HEK293 (cell line): ENCODE data around the gene CRTC2.

ENCODE experiments used
- CTCF ChIA-PET: fragments of 350-600 bp; formaldehyde crosslinking; extraction: SDS; loops from one replicate; lab custom pipeline; 2021; ENCODE audit warnings: antibody characterized with exemption; lab: Yijun Ruan, JAX
- POLR2A ChIA-PET: fragments of 300-600 bp; formaldehyde crosslinking; extraction: SDS; loops from one replicate; lab custom pipeline; 2020; ENCODE audit warnings: antibody characterized with exemption, inconsistent platforms; lab: Yijun Ruan, JAX
- H3K27ac ChIP-seq: fragments of 200-500 bp; sonication (Bioruptor generic); 2 replicates; pipeline ENCODE4 v1.5.1; 2014; ENCODE audit warnings: low read depth, low read length, control low read depth, inconsistent platforms; ENCODE audit errors: extremely low read depth
- H3K36me3 ChIP-seq, 2 experiments: fragments of 200-500 bp in 1 of 2; sonication (Bioruptor generic) in 1 of 2; 1 replicate in 1 of 2; 2 replicates in 1 of 2; pipeline ENCODE4 v1.5.1; 2014 to 2017; ENCODE audit warnings: inconsistent platforms in 2 of 2, low read length in 2 of 2; ENCODE audit not compliant: control insufficient read depth in 2 of 2, insufficient read depth in 1 of 2
- H3K4me1 ChIP-seq: fragments of 200-500 bp; sonication (Bioruptor generic); 2 replicates; pipeline ENCODE4 v1.5.1; 2014; ENCODE audit warnings: mild to moderate bottlenecking, low read length, inconsistent platforms; ENCODE audit not compliant: control insufficient read depth, insufficient read depth
- H3K4me3 ChIP-seq: 2 replicates; pipeline ENCODE4 v1.5.1; 2011; ENCODE audit warnings: low read depth, mild to moderate bottlenecking, control low read depth, low read length, moderate library complexity
- H3K9me3 ChIP-seq: fragments of 200-500 bp; sonication (Bioruptor generic); 2 replicates; pipeline ENCODE4 v1.5.1; 2014; ENCODE audit warnings: low read depth, low read length, inconsistent platforms; ENCODE audit not compliant: control insufficient read depth, insufficient read depth
- BCL11B ChIP-seq: fragments of 450-650 bp; formaldehyde crosslinking; IDR thresholded peaks from 2 replicates; pipeline ENCODE4 v1.5.1; 2016; ENCODE audit warnings: low read depth, missing biosample characterization, missing genetic modification characterization
- HOXA7 ChIP-seq: sonication (generic); formaldehyde crosslinking; IDR thresholded peaks from 2 replicates; pipeline ENCODE4 v1.8.1; 2022; ENCODE audit warnings: missing genetic modification reagents, borderline replicate concordance
- KLF7 ChIP-seq: fragments of 450-650 bp; formaldehyde crosslinking; IDR thresholded peaks from 2 replicates; pipeline ENCODE4 v1.5.1; 2016; ENCODE audit warnings: missing biosample characterization, missing genetic modification characterization, borderline replicate concordance
- OSR2 ChIP-seq: fragments of 450-650 bp; formaldehyde crosslinking; IDR thresholded peaks from 2 replicates; pipeline ENCODE4 v1.5.1; 2016; ENCODE audit warnings: missing biosample characterization, missing genetic modification characterization
- SP7 ChIP-seq: fragments of 450-650 bp; formaldehyde crosslinking; IDR thresholded peaks from 2 replicates; pipeline ENCODE4 v1.5.1; 2016; ENCODE audit warnings: missing biosample characterization, missing genetic modification characterization
- TRIM28 ChIP-seq: IDR thresholded peaks from 2 replicates; pipeline ENCODE4 v1.6.1; 2011; ENCODE audit warnings: low read length, control low read depth, borderline replicate concordance
- ZFP41 ChIP-seq: fragments of 450-650 bp; formaldehyde crosslinking; IDR thresholded peaks from 2 replicates; pipeline ENCODE4 v1.5.1; 2016; ENCODE audit warnings: missing biosample characterization, missing genetic modification characterization, borderline replicate concordance
- ZNF114 ChIP-seq: fragments of 450-650 bp; formaldehyde crosslinking; IDR thresholded peaks from 2 replicates; pipeline ENCODE4 v1.5.0; 2017; ENCODE audit warnings: missing biosample characterization, missing genetic modification characterization
- ZNF138 ChIP-seq: fragments of 450-650 bp; formaldehyde crosslinking; IDR thresholded peaks from 2 replicates; pipeline ENCODE4 v1.5.1; 2016; ENCODE audit warnings: missing biosample characterization, missing genetic modification characterization, borderline replicate concordance
- ZNF140 ChIP-seq: fragments of 450-650 bp; formaldehyde crosslinking; IDR thresholded peaks from 2 replicates; pipeline ENCODE4 v1.5.1; 2016; ENCODE audit warnings: missing biosample characterization, missing genetic modification characterization
- ZNF211 ChIP-seq: fragments of 450-650 bp; formaldehyde crosslinking; IDR thresholded peaks from 2 replicates; pipeline ENCODE4 v1.5.1; 2016; ENCODE audit warnings: low read depth, missing biosample characterization, missing genetic modification characterization
- ZNF274 ChIP-seq, 2 experiments: fragments of 200-500 bp in 1 of 2; fragments of 450-650 bp in 1 of 2; sonication (Bioruptor generic) in 1 of 2; formaldehyde crosslinking in 1 of 2; IDR thresholded peaks; 2 replicates each; pipeline versions ENCODE4 v1.5.1 to v1.6.1; 2014 to 2016; ENCODE audit warnings: borderline replicate concordance in 1 of 2, inconsistent platforms in 1 of 2, low read length in 1 of 2, missing biosample characterization in 1 of 2, missing genetic modification characterization in 1 of 2
- ZNF311 ChIP-seq: fragments of 450-650 bp; formaldehyde crosslinking; IDR thresholded peaks from 2 replicates; pipeline ENCODE4 v1.5.1; 2017; ENCODE audit warnings: missing biosample characterization, missing genetic modification characterization, borderline replicate concordance
- ZNF391 ChIP-seq: fragments of 450-650 bp; formaldehyde crosslinking; IDR thresholded peaks from 2 replicates; pipeline ENCODE4 v1.5.1; 2016; ENCODE audit warnings: low read depth, missing biosample characterization, missing genetic modification characterization, borderline replicate concordance
- ZNF398 ChIP-seq: fragments of 450-650 bp; formaldehyde crosslinking; IDR thresholded peaks from 2 replicates; pipeline ENCODE4 v1.5.1; 2017; ENCODE audit warnings: missing biosample characterization, missing genetic modification characterization
- ZNF521 ChIP-seq: fragments of 450-650 bp; formaldehyde crosslinking; IDR thresholded peaks from 2 replicates; pipeline ENCODE4 v1.5.1; 2017; ENCODE audit warnings: missing biosample characterization, mild to moderate bottlenecking, missing genetic modification characterization
- ZNF571 ChIP-seq: fragments of 450-650 bp; formaldehyde crosslinking; IDR thresholded peaks from 2 replicates; pipeline ENCODE4 v1.5.0; 2017; ENCODE audit warnings: missing biosample characterization, missing genetic modification characterization
- ZNF664 ChIP-seq: fragments of 450-650 bp; formaldehyde crosslinking; IDR thresholded peaks from 2 replicates; pipeline ENCODE4 v1.5.1; 2016; ENCODE audit warnings: missing biosample characterization, missing genetic modification characterization
- ZNF791 ChIP-seq: fragments of 450-650 bp; formaldehyde crosslinking; IDR thresholded peaks from 2 replicates; pipeline ENCODE4 v1.5.1; 2016; ENCODE audit warnings: missing biosample characterization, missing genetic modification characterization
- ZSCAN5A ChIP-seq: fragments of 450-650 bp; formaldehyde crosslinking; IDR thresholded peaks from 2 replicates; pipeline ENCODE4 v1.5.1; 2016; ENCODE audit warnings: missing biosample characterization, missing genetic modification characterization

CRTC2 gene

GRCh38 chr1:153936011-153936802 lies 22.2 kb downstream of the CRTC2 start:
- CTCF ChIA-PET = no interaction called here

GRCh38 chr1:153934746-153935145 lies 23.7 kb downstream of the CRTC2 start:
- CTCF ChIA-PET = interaction anchor here (0.6 to 1.2 kb wide), 3 partner anchors 11 to 20 kb away, joined by 3 read pairs; no protein-coding TSS in a partner anchor
- no peak overlapping the region for H3K27ac ChIP-seq
- POLR2A ChIA-PET = interaction anchor here (1.4 kb wide), 1 partner anchor 11 kb away, joined by 6 read pairs; the partner anchor contains the start of gene GATAD2B
- peaks cover 4 to 88% of the 10 kb centered on the region in 2 experiments; a peak in 2 of 3 replicates for H3K36me3 ChIP-seq
- H3K4me3 ChIP-seq = no peak overlapping the region
- no peaks in the 10 kb centered on the region for H3K9me3 ChIP-seq
- no peaks in the 10 kb centered on the region for H3K4me1 ChIP-seq
- TF ChIP-seq OSR2 (peak; percentile 21; the same call in 1 of the 2 replicates), ZNF521 (no peak), HOXA7 (CRISPR knock-in tag) (no peak)

More at GRCh38 chr1:153936011-153936802, 22.2 kb downstream of the CRTC2 start:
- H3K4me1 ChIP-seq = no peaks in the 10 kb centered on the region
- no peak overlapping the region for H3K27ac ChIP-seq
- no peak for TF ChIP-seq ZNF140 (tag by site-specific recombination)
- TF ChIP-seq BCL11B = no peak
- no peak for TF ChIP-seq KLF7
- no peak for TF ChIP-seq ZNF398 (tag by site-specific recombination)
- TF ChIP-seq ZNF138 (tag by site-specific recombination) = no peak
- TF ChIP-seq ZNF664 (tag by site-specific recombination) = no peak
- TF ChIP-seq ZFP41 (tag by site-specific recombination) = no peak
- no peak for TF ChIP-seq ZSCAN5A (tag by site-specific recombination)
- no peak for TF ChIP-seq ZNF571 (tag by site-specific recombination)
- TF ChIP-seq ZNF114 (tag by site-specific recombination) = no peak
- no peak for TF ChIP-seq ZNF211 (tag by site-specific recombination)
- no peak for TF ChIP-seq ZNF274 (IDR thresholded peaks at IDR 0.05; ENCODE audit: low read length)
- no peak for TF ChIP-seq ZNF274 (tag by site-specific recombination; IDR thresholded peaks at IDR 0.05; ENCODE audit: borderline replicate concordance)
- TF ChIP-seq ZNF391 = no peak
- TF ChIP-seq ZNF311 = no peak
- TF ChIP-seq SP7 (tag by site-specific recombination) = no peak
- no peak for TF ChIP-seq ZNF791 (tag by site-specific recombination)
- TF ChIP-seq TRIM28 = no peak
- no peaks in the 10 kb centered on the region for H3K9me3 ChIP-seq
- H3K4me3 ChIP-seq = no peak overlapping the region
- POLR2A ChIA-PET = no interaction called here
- H3K36me3 ChIP-seq = peaks cover 4 to 88% of the 10 kb centered on the region in 2 experiments; a peak in 2 of 3 replicates
